Measurements from ENCODE around the gene PRPF40A.
"Not testable (repeated sequence)": the region's sequence is repeated elsewhere in the genome, so short reads cannot be mapped to it uniquely, and the experiment has no call there.

Gene PRPF40A

GRCh38 chr2:152717228-152718075, at the start of gene PRPF40A:
Gene PRPF40A (minus strand): TSS chr2:152717461. CDS start chr2:152717439, 22 bp downstream.
- peak; percentile 99 for DNase-seq

- DNase-seq, result no peak
These were observed 49.7 kb upstream of the PRPF40A start for GRCh38 chr2:152766928-152767327.

GRCh38 chr2:152763651-152764050, 46.4 kb upstream of the PRPF40A start:
- DNase-seq, result no peak

- DNase-seq, result not testable (repeated sequence)
These were observed 45.9 kb upstream of the PRPF40A start for GRCh38 chr2:152763208-152763607.

GRCh38 chr2:152762202-152762601, 44.9 kb upstream of the PRPF40A start:
- DNase-seq, result no peak

GRCh38 chr2:152761214-152761613, 44.0 kb upstream of the PRPF40A start:
- DNase-seq, result no peak

- no peak for DNase-seq
These were observed 42.2 kb upstream of the PRPF40A start for GRCh38 chr2:152759290-152760072.

- no peak for DNase-seq
These were observed 37.8 kb upstream of the PRPF40A start for GRCh38 chr2:152755029-152755428.

- DNase-seq, result not testable (repeated sequence)
These were observed 30.5 kb upstream of the PRPF40A start for GRCh38 chr2:152747751-152748150.

GRCh38 chr2:152743002-152743401, 25.7 kb upstream of the PRPF40A start:
- DNase-seq, result no peak

- DNase-seq, result no peak
These were observed 23.6 kb upstream of the PRPF40A start for GRCh38 chr2:152740743-152741328.

- DNase-seq, result not testable (repeated sequence)
These were observed 22.4 kb upstream of the PRPF40A start for GRCh38 chr2:152739705-152740104.

GRCh38 chr2:152738438-152738837, 21.2 kb upstream of the PRPF40A start:
- DNase-seq, result no peak

- DNase-seq, result not testable (repeated sequence)
These were observed 20.2 kb upstream of the PRPF40A start for GRCh38 chr2:152737509-152737908.

- DNase-seq, result peak; percentile 54
These were observed 13.5 kb upstream of the PRPF40A start for GRCh38 chr2:152730591-152731333.

GRCh38 chr2:152729844-152730243, 12.6 kb upstream of the PRPF40A start:
- DNase-seq, result no peak

- DNase-seq, result no peak
These were observed 6.7 kb upstream of the PRPF40A start for GRCh38 chr2:152723918-152724317.

GRCh38 chr2:152722639-152723038, 5.4 kb upstream of the PRPF40A start:
- DNase-seq, result not testable (repeated sequence)

GRCh38 chr2:152720794-152721193, 3.5 kb upstream of the PRPF40A start:
- no peak for DNase-seq

GRCh38 chr2:152718909-152719645, 1.8 kb upstream of the PRPF40A start:
- DNase-seq, result no peak

- peak; percentile 92 for DNase-seq
These were observed 1.0 kb upstream of the PRPF40A start, which contains the start of gene ARL6IP6 for GRCh38 chr2:152718076-152718908. Gene ARL6IP6 (plus strand): TSS chr2:152718620. CDS start chr2:152718625, 5 bp downstream.

All from CD4-positive, alpha-beta T cell treated with Interleukin-6 for 4 hours (primary cell).